HG03432 (cell line): ENCODE measurements around the gene NINJ2.
A peak's percentile ranks its signal among the peaks of the same experiment; 100 is the strongest.

ENCODE experiments used
- ATAC-seq: cut with Tn5 transposase; IDR thresholded peaks from one replicate; pipeline ENCODE4 v1.9.1; 2021; ENCODE audit warnings: mild to moderate bottlenecking, moderate library complexity; ENCODE audit not compliant: unreplicated experiment

The NINJ2 gene

GRCh38 chr12:674272-674781 lies 11.1 kb upstream of the NINJ2 start:
- ATAC-seq = peak; percentile 85

GRCh38 chr12:673849-674248 lies 10.6 kb upstream of the NINJ2 start:
- peak; percentile 13 for ATAC-seq

GRCh38 chr12:669576-669945 lies 6.3 kb upstream of the NINJ2 start:
- no peak for ATAC-seq

- no peak for ATAC-seq
These were observed 4.8 kb upstream of the NINJ2 start for GRCh38 chr12:668090-668481.

- peak; percentile 48 for ATAC-seq
These were observed 3.6 kb upstream of the NINJ2 start for GRCh38 chr12:666766-667308.

GRCh38 chr12:666066-666465 lies 2.8 kb upstream of the NINJ2 start:
- ATAC-seq = no peak

- no peak for ATAC-seq
These were observed 1.5 kb upstream of the NINJ2 start for GRCh38 chr12:664779-665092.

GRCh38 chr12:664075-664778 lies 982 bp upstream of the NINJ2 start:
- no peak for ATAC-seq

- no peak for ATAC-seq
These were observed 516 bp downstream of the NINJ2 start for GRCh38 chr12:662566-663292.

- no peak for ATAC-seq
These were observed 1.3 kb downstream of the NINJ2 start for GRCh38 chr12:661720-662486.

- peak; percentile 69 for ATAC-seq
These were observed 4.1 kb downstream of the NINJ2 start for GRCh38 chr12:659090-659683.

- ATAC-seq = no peak
These were observed 12.3 kb downstream of the NINJ2 start for GRCh38 chr12:650983-651382.

- no peak for ATAC-seq
These were observed 15.7 kb downstream of the NINJ2 start for GRCh38 chr12:647385-648085.

- ATAC-seq = no peak
These were observed 16.5 kb downstream of the NINJ2 start for GRCh38 chr12:646442-647384.

GRCh38 chr12:645563-646071 lies 17.6 kb downstream of the NINJ2 start:
- ATAC-seq = no peak

- ATAC-seq = no peak
These were observed 18.3 kb downstream of the NINJ2 start for GRCh38 chr12:644818-645552.

- ATAC-seq = no peak
These were observed 19.0 kb downstream of the NINJ2 start for GRCh38 chr12:644303-644639.

- ATAC-seq = no peak
These were observed 19.6 kb downstream of the NINJ2 start for GRCh38 chr12:643475-644302.
